NOMO-1 (cell line): Measurements from ENCODE around the gene UNC13D.

ENCODE experiments used
- DNase-seq, 2 experiments: peaks; one replicate each; lab custom pipeline; 2025; ENCODE audit not compliant: unreplicated experiment in 2 of 2; lab: John Stamatoyannopoulos, UW

The UNC13D gene

DNA sequence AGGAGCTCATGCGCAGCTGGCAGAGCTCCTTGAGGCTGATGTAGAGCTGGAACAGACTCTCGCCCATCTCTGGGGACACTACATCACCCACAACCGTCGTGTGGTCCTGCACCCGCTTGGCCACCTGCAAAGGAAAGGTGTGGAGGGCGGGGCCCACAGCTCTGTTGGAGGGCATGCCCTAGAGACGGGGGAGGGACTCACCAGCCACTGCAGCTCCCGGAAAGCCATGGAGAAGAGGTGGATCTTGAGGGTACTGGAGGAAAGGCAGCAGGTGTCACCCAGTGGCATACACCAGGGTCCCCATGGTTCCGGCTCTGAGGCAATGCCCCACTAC is 8.6 kb downstream of the UNC13D start:
- DNase-seq = no peak

DNA sequence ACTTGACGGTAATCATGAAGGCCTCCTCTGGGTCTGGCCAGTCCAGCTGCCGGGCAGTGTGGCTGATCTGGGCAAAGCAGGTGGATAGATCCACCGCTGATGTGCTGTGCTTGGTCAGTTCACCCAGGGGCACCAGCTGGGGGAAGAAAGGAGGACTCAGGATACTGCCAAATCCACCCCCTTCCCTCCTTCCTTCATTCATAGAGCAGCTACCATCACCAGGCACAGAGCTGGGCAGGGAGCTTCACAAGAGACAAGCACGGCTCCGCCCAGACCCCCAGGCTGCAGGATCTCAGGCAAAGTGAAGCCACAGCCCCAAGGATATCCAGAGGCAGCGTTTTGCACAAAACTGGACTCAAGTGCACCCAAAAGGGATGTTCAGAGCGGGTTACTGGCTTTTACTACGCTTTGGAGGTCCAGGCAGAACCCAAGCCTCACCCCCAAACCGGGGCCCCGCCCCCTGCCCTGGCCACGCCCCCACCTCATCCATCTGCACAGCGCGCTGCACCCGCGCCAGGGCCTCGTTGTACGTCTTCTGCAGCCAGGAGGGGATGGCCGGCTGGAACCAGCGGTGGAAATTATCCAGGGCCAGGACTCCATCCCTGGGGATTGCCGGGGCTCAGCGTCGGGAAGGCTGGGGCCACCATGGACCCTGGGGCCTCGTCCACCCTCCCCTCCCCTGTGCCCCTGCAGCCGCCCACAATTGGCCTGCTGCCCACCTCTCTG is 9.1 kb downstream of the UNC13D start:
- no peak for DNase-seq

DNA sequence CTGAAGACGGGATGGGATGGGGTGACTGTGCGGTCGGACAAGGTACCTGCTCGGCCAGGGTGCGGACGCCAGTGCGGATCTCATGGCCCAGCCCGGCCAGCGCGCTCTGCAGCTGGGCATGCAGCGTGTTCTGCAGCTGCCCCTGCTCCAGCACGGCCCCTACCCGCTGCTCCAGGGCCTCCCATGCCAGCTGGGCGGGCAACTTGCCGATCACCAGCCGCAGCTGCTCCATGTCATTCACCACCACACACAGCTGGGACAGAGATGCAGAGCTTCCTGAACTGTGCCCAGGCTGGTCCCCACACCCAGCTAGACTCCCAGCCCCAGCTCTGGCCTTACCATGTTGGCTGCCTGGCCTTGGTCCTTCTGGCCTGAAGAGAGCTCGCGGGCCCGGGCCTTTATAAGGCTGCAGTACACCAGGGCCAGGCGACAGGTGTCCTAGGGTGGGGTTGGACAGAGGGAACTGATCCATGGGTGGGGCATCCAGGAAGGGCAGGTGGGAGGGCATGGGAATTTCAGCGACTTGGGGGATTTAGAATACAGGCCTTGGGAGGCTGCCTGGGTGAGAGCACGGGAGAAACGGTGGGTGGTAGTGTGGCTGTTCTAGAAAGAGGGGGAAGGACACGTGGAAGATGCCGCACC is 9.8 kb downstream of the UNC13D start:
- DNase-seq = no peak

DNA sequence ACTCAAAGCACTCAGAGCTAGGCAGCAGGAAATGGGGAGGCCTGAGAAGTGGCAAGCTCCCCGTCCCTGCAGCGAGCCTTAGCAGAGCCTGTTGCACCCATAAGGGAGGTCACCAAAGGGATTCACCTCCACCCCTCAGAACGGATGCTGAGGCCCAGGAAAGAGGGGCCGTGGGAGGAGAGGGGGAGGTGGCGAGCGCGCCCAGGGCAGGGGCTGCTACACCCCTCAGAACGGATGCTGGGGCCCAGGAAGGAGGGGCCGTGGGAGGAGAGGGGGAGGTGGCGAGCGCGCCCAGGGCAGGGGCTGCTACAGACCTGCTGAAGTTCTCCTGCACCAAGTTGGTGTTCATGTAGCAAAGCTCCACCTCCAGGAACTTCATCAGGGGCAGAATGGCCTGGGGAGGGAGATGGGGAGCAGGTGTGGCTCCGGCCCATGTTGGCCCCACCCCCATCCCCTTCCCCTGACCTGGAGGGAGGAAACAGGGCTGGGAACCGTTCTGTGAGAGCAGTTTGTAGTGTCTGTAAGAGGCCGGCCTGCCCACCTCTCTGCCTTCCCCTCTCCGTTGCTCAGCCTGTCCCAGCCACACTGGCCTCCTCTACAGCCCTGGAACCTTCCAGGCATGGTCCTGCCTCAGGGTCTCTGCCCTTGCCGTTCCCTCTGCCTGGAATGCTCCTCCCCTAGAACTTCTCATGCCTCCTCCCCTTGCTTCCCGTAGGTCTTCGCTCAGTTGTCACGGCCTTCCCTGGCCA is 11.4 kb downstream of the UNC13D start:
- no peak for DNase-seq

DNA sequence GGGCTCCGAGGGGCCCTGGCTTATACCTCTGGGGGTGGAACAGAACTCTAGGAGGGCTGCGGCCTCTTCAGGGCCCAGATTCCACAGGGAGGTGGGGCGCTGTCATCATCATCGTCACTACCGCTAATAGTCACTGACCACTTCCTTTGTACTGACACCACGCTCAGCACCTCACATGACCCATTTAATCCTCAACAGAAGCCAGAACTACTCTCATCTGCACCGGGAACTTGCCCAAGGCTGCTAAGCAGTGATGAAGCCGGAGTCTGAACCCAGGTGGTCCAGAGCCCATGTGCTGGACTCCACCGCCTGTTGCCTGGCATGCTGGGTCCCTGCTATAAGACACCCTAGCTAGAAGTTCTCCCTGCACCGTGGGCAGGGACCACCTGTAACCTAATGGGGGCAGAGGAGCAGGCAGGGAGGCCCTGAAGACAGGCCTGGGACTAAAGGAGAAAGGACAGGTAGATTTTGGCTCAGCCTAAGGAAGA is 12.0 kb downstream of the UNC13D start:
- DNase-seq = peak; percentile 28 to 54

DNA sequence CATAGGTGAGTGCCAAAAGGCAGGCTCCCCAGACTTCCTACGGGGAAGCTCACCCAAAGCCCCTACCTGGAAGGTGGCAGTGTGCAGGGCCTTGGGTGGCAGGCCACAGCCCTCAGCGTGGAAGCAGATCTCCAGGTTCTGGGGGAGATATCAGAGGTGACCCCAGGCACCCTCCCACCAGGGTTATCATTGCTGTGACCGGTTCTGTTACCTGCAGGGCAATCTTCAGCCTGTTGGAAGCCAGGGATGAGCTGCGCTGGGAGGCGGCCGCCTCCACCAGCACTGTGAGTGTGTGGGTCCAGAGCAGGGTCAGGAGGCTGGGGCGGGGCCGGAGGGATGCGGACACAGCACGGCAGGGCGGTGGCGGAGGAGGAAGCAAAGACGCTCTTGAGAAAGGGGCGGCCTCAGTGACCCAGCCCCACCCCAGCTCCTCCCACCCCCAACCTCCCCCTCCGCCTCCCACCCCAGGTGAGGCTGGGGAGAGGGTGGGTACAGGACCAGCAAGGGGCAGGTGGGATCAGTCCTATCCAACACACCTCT is 13.1 kb downstream of the UNC13D start:
- DNase-seq = no peak

DNA sequence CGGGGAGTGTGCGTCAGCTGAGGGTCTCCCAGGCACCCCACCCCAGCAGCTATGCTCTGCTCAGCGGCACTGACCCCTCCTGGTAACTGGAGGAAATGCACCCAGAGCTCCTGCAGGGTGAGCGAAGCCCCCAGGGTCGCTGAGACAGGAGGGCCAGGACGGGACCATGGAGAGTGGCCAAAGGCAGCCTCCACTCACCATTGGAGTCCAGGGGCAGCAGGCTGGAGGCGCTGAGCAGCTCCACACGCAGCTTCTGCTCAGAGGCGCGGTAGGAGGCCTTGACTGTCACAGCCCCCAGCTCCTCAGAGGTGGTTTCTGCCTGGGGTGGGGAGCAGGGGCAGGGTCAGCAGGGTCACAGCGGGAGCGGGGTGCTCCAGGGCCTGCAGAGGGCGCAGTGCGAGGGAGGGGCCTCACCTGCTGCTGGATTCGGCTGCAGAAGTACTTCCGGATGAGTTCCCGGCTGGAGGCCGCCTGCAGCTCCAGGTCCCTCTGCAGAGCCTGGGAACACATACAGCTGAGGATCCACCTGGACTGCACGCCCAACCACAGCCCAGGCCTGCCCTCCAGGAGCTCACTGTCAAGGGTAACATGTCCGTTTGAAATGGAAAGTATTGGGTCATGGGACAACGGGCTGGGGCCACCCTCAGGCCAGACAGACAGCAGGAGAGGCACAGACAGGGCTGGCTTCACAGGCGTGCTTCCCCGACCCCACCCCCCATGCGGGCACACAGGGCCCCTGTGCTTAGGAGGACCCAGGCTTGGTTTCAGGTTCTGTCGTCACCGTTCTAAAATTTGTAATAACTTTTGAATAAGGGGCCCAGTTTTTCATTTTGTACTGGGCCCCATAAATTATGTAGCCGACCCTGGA is 13.8 kb downstream of the UNC13D start:
- no peak for DNase-seq

DNA sequence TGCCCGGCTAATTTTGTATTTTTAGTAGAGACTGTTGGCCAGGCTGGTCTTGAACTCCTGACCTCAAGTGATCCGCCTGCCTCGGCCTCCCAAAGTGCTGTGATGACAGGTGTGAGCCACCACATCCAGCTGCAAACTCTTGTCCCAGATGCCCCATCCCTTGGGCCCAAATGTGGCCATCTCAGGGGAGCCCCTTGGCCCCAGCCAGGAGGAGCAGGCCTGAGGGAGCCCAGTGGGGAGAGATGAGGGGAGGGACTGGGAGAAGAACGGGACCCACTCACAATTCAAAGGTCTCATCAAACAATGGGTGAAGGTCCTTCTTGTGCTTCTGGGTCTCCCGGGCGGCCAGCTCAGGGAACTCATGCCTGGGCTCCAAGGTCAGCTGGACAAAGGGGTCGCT is 14.5 kb downstream of the UNC13D start:
- no peak for DNase-seq

DNA sequence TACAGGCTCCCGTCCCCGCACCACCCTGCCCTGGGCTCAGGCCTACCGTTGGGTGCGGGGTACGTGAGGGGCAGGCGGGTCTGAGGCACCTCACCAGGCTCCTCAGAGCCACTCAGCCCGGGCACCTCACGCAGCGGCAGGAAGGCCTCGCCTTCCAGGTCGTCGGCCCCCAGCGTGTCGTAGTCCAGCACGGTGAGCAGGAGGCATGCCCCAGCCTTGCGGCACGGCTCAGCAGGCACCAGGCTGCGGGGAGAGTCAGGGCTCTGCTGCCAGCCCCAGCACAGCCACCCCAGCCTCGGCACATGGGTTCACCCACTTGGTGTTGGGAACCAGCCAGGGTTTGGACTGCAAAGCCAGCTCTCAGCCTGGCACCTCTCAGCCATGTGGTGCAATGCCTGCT is 15.5 kb downstream of the UNC13D start:
- no peak for DNase-seq

DNA sequence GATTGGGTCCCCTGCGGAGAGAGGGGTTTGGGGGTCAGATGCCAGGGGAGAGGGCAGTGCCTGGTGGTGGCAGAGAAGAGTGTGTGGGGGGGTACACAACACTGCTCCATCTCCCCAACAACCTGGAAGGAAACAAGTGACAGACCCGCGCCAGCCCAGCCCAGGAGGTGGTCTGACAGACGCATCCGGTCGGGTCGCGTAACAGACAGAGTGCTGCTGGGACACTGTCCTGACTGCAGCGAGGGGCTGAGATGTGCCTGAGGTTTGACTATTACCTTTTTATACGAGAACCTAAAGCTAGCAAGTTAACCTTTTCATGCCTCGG is 16.2 kb downstream of the UNC13D start:
- DNase-seq = no peak

DNA sequence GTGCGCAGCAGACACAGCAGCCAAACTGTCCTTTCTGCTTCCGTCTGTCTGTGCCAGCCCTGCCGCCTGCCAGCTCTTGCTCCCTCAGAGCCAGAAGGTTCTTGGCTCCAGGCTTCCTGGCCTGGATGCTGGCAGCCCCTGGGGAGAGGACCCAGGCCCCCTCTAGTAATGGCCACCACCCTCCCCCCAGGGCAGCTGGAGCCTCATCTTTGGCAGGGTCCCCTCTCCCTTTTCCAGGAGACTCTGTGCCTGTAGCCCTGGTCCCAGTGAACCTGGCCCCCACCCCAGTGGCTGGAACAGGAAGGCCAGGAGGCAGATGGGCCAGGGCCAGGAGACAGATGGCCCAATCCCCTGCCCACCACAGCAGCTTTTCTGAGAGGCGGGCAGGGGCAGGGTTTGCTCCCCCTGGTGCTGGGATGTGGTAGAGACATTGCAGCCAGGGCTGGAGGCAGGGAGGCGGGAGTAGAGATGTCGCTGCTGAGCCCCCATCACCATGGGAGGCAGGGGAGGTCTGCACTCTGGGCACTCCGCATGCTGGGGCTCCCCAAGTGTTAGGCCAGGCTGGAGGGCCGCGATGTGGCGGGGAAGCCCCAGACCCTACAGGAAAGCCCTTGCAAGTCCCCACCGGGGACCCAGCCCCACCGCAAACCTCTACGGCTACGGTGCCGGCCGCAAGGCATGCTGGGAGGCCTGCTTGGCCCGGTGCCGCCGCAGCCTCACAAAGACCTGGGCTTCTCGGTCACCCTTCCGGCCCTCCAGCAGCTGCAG is 16.7 kb downstream of the UNC13D start:
- DNase-seq = peak in 1 of 2 experiments; percentile 7

DNA sequence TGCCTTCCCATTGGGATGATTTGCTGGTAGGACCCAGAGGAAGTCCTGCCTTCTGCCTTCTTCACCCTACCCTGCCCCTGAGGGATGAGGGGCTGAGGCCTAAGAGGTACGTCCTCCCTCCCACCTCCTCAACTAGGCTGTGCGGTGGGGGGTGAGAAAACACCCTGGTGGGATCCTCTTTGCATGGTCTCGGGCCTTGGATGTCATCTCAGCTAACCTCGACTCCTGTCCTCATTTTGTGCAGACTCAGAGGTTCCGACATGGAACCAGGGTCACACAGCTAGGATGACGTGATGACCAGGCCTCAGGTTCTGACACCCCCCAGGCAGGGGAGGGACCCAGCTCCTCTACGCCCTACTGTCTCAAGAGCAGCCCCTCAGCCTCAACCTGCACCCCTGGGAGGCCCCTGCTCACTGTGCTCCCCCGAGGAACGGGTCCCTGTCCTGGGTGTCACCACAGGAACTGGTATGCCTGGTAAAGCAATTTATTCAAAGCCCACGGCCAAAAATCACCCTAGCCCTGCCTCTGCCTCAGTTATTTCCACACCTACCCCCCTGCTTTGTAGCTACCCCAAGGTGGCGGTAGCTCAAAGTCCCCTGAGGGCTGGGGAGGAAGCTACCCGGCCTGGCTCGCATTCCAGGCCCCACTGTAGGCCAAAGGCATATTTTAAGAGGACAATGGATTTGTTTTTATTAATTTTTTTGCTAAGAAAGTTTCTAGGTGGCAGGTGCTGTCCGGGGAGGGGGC is 17.5 kb downstream of the UNC13D start:
- no peak for DNase-seq

DNA sequence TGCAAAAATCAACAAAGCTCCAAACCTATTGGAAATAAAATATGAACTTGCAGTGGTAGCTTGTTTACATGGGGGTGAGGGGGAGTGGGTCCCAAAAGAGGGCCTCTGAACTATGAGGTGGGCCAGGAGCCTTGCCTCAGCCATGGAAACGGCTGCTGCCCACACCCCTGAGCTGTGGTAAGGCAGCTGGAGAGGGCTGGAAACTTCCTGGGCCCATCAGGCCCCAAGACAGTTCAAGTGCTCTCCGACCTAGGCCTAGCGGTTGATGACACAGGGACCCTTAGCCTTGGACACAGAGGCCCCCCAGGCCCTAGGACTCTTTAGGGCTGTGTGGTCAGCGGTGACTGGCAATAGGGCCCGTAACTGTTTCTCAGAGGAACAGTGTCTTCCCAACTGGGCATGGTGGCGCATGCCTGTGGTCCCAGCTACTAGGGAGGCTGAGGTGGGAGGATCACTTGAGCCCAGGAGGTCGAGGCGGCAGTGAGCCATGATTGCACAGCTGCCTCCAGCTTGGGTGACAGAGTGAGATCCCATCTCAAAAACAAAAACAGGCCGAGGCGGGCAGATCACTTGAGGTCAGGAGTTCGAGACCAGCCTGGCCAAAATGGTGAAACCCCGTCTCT is 18.3 kb downstream of the UNC13D start:
- no peak for DNase-seq

DNA sequence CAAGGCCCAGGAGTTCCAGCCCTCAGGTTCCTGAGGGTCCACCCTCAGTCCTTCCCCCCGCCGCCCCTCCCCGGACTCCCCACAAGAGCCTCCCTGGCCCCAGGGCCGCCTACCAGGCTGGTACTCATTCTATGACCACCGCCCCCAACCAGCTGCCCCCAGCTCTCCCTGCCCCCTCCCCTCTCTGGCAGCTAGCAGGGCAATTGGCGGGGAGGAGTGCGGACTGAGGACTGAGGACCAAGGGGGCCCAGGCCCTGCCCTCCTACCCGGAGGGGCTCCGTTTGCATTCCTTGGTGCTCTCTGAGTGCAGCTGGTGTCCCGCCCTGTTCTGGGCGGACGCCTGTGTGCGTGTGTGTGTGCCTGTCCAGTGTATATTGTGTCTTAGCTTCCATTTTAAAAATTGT is 19.1 kb downstream of the UNC13D start:
- no peak for DNase-seq

DNA sequence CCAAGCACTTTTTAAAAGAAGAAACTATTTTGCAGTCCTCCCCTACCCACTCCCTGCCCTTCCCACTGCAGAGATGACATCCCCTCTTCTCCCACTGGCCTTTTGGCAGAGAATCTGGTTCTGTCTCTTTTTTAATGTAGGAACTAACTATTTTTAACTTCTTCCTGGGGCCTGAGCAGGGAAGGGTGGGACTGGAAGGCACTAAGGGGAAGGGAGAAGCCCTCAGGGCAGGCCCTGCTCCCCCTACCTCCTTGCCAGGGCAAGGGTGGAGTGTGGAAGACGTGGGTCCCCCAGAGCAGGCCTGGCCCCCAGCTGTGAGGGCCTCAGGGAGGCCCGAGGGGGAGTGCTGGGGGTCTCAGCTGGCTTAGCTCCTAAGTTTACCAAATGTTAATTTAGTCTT is 19.5 kb downstream of the UNC13D start:
- DNase-seq = no peak

DNA sequence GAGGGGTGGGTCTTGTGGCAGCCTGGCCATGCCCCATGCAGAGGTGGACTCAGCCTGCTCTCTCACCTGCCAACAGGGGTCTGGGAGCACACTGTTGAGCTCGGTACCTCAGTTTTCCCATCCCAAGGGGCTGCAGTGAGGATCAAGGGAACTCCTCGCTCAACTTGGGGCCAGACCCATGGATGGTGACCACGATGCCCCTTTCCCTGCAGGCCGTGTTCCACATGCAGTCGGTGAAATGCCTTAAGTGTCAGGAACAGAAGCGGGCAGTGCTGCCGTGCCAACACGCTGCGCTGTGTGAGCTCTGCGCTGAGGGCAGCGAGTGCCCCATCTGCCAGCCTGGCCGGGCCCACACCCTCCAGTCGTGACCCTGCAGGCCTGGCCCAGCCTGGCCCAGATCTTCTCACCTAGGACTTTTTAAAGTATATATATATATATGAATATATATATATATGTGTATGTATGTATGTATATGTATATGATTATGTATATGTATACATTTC is 20.1 kb downstream of the UNC13D start:
- DNase-seq = no peak

DNA sequence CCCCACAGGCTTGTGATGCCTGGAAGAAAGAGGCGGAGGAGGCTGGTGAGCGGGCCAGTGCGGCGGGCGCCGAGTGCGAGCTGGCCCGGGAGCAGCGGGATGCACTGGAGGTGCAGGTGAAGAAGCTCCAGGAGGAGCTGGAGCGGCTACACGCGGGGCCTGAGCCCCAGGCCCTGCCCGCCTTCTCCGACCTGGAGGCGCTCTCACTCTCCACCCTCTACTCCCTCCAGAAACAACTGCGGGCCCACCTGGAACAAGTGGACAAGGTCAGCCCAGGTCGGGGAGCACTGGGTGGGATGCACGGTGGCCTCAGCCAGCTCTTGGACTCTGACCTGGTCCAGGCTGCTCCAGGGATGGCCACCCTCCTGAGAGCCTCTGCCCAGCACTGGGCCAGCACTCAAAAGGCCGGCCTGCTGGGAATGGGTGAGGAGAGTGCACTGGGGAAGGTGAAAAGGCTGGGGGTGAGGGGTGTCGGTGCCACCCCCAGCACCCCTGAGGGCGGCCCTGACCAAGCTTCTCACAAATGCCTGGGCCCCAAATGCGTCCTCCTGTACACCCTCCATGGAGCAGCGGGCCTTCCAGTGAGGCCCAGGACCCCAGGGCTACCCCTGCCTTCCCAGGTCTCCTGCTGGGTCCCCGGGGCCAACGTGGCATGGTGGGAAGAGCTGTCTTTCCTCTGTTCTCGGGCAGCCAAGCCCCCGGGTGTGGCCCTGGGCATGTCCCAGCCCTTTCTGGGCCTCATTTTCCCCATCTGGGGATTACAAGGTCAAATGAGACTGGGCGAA is 20.8 kb downstream of the UNC13D start:
- DNase-seq = no peak

DNA sequence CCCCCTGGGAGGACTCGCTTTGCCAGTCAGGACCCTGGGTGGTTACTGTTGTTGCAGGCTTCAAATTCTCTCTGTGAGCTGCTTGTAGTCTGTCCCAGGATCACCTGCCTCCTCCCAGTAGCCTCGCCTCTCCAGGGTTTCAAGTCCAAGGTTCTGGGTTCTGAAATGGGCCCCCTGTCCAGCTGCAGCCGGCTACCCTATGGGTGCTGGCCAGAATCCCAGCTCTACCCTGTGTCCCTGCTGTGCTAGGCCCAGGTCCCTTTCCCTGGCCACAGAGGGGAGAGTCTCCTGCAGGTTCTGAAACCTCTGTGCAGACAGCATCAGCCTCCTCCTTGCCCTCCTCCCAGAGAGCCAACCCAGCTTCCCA is 21.4 kb downstream of the UNC13D start:
- DNase-seq = no peak
